Measurements from ENCODE around the gene AICDA.

AICDA gene

GRCh38 chr12:8554451-8555195 lies 58.0 kb downstream of the AICDA start:
- DNase-seq (ENCODE audit: low spot score) = no peak

- no peak for DNase-seq (ENCODE audit: low spot score)
Measured at GRCh38 chr12:8553088-8553627, 59.5 kb downstream of the AICDA start.

Data from NAMALWA (cell line).